HG02571 (cell line): ENCODE measurements around the gene CALD1.

Experiments
- ATAC-seq: cut with Tn5 transposase; IDR thresholded peaks from one replicate; pipeline ENCODE4 v1.9.1; 2021; ENCODE audit warnings: mild to moderate bottlenecking, moderate library complexity; ENCODE audit not compliant: unreplicated experiment

Gene CALD1

DNA sequence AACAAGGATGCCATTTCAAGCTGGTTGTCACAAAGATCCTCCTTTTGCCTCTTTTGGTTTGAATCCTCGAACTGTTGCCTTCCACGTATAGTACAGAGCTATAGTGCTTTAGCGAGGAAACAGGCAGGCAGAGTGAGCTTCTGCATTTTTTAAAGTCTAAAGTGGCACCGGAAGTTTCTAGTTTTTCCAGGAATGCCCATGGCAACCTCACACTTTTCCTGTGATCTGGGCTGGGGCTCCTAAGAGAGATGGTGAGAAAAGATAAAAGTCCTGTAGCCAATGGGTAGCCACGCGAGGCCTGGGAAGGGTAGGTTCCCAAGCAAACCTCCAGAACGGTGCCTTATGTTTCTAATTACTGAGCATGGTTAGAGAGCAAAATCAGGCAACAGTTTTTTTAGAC, 76.7 kb downstream of the CALD1 start:
- ATAC-seq, result no peak

DNA sequence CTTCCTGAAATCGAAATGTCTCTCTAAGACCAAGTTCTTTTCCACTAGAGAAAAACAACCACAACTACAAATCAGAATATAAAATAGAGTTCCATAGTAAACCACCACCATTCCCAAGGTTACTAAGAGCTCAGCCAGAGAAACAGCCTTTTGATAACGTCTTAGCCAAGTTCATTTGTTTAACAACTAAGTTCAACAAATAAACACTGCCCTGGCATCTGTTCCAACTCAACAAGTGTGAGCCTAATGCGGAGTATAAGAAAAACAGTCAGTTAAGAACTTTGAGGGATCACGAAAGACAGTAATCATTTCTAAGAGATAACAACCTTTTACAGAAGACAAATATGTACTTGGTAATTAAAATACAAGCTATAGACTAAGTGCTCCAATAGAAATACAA, 77.3 kb downstream of the CALD1 start:
- ATAC-seq, result no peak

GRCh38 chr7:134857958-134858357, 78.5 kb downstream of the CALD1 start:
- no peak for ATAC-seq

- no peak for ATAC-seq
Measured at GRCh38 chr7:134859783-134860182, 80.3 kb downstream of the CALD1 start.

DNA sequence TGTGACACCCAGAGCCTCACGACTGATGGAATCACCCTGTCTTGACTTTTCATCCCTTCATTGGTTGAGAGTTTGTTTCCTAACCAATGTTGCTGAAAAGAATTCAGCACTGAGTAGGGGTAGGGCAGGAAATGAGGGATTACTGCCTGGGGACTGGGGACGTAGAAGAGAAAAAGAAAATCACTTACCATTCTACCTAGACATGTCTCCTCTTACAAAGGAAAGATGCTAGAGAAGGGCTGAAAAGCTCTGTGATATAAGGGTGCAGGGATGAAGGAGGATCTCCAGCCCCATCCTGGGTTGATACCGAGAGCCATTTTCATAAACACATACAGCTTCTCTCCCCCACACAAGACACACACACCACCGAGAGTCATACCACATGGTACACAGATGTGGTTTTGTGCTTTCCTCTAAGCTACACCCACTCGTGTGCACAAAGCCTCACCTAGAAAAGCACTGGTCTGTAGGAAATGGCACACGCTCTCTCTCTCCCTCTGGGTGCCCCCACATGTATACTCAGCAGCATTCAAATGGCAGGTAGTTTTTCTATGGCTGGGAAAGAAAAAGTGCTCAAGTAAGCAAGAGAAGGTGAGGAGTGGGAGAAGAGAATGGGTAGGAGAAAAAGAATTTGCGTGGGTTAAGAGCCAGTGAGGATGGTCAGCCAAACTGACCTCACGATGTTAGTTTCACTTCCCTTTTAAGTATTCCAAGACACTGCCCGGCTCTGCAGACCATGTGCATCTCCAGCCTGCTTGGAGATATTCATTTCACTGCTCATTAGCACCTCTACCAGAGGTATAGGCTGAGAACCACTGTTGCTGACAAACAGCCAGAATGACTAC, 85.8 kb downstream of the CALD1 start:
- peak; percentile 67 for ATAC-seq

- ATAC-seq, result no peak
Measured at GRCh38 chr7:134866617-134867016, 87.2 kb downstream of the CALD1 start.

GRCh38 chr7:134870156-134870555, 90.7 kb downstream of the CALD1 start:
- no peak for ATAC-seq

DNA sequence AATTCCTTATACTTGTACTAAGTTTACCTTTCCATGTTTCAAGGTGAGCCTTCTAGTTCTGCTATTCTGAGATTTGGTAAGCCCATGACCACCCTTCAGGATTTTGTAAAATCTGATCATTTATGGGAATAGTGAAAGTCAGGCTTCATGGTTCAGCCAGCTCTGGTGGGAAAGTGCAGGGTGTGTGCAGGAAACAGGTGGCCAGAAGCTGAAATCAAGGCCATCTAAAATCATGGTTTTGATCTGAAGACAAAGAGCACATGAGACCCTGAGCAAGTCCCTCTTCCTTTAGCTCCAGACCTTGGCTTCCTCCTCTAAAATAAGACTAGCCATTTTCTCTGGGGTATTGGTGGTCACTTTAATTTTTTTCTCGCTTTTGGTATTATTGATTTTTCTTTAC, 91.3 kb downstream of the CALD1 start:
- no peak for ATAC-seq

DNA sequence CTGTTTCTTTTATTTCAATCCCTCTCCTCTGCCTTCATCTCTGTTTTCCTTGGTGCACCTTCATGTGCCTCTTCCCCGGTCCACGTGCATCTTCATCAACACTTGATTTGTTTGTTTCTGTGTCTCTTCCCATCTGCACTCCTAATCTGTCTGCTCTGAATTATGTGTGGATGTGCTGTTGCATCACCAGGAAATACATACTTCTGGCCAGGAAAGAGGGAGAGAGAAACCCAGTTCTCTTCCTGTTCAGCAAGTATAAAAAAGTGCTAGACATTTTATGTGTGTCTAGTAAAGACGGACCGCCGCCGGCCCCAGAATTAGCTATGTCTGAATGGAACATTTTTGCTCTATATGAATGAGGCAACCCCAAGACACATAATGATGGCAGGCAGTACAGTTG, 93.8 kb downstream of the CALD1 start:
- ATAC-seq, result no peak

- no peak for ATAC-seq
Measured at GRCh38 chr7:134874407-134874806, 95.0 kb downstream of the CALD1 start.

DNA sequence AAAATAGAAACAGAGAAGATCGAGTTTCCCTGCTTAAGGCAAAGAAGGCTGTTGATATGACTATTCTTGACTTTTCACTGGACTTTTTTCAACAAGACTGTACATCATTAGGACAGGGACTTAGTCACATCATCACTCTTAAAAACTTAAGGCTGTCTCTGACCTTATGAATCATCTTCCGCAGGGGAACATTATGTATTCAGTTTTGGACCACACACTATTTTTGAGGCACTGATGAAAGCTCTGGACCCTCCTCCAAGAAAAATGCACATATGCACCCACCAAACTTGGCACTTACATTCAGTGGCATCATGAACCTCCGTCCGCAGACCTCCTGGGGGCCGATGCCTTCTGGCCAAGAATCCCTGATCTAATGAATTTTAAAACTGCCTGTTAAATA, 96.4 kb downstream of the CALD1 start:
- no peak for ATAC-seq

DNA sequence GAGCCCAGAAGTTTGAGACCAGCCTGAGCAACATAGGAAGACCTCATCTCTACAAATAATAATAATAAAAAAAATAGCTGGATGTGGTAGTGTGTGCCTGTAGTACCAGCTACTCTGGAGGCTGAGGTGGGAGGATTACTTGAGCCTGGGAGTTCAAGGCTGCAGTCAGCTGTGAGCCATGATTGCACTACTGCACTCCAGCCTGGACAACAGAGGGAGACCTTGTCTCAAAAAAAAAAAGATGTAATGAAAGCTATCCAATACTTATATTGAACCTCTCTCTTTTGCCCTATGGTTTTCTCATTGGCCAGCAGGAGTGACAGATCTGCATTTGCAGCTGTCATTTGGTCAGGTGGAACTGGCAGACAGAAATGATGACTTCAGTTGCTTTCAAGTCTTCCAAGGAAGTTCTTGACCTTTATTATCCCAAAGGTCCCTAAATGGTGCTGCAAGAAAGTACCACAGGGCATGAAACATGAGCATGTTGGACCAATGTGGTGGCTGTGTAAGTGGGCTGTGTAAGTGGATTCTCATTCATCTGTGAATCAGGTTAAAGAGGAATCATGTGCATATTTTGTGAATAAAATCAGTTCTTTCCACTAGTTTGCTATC, 99.4 kb downstream of the CALD1 start:
- ATAC-seq, result no peak

- no peak for ATAC-seq
Measured at GRCh38 chr7:134879815-134880475, 100.5 kb downstream of the CALD1 start.

- ATAC-seq, result no peak
Measured at GRCh38 chr7:134882481-134882880, 103.0 kb downstream of the CALD1 start.

GRCh38 chr7:134885967-134886352, 106.5 kb downstream of the CALD1 start:
- no peak for ATAC-seq

DNA sequence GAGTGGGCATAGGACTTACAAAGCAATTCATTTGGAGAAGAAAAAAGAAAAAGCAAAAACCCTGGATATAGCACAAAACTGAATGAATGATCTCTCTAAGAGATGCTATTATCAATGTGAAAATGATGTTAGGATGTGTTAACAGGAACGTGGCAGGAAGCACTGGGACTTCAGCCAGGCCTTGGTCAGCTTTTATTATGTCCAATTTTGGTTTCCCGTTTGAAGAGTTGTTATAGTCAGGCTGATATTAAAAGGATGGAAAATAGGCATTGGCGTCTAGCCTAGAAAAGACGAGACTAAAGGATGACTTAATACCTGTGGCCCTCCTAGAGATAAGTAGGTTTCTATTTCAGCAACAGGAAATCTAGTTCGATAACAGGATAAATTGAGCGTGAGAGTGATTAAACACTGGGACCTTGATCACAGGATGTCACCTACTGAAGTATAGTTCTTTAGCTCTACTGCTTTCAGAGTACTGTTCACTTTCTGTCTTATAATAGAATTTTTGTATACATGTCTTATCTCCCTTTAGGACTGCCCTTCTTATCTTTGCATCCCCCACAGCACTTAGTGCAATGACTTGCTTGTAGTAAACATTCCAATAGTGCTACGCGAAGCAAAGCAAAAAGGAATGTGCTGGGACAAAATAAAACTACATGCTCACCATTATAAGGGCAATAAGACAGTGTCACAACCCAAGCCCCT, 107.1 kb downstream of the CALD1 start:
- no peak for ATAC-seq

DNA sequence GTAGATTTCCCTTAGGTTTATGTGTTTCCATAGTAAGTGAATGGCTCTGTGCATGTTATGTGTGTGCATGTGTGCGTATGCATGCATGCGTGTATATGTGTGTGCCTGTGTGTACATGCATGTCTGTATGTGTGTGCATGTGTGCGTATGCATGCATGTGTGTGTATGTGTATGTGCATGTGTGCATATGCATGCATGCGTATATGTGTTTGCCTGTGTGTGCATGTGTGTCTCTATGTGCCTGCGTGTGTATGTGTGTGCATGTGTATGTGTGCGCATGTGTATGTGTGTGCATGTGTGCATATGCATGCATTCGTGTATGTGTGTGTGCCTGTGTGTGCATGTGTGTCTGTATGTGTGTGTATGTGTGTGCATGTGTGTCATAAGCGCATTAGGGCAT, 108.1 kb downstream of the CALD1 start:
- ATAC-seq, result no peak

GRCh38 chr7:134888141-134888740, 108.8 kb downstream of the CALD1 start:
- ATAC-seq, result no peak

GRCh38 chr7:134890246-134891240, 111.1 kb downstream of the CALD1 start:
- no peak for ATAC-seq

DNA sequence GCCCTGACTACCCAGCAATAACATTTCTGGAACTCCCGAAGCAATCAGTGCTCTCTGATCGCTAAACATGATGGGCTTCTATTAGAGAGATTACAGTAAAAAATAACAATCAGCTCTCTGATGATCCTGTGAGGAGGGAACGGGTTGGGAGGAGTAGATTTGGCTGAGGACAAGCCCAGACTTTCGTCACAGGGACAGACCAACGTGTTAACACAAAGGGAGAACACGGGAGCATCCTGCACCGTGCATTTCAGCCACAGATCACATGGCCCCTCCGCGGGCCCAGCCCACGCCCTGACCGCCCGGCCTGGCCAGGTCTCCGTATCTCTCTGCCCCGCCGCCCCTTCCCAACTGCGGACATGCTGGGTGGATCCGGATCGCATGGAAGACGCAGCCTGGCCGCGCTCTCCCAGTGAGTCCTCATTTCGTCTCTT, 111.8 kb downstream of the CALD1 start:
- ATAC-seq, result no peak
